ENCODE results near the gene RAB31.

GRCh38 chr18:9905401-9905922 is 197.4 kb downstream of the RAB31 start:
- TF ChIP-seq CTCF (IDR thresholded peaks at IDR 0.05) = no peak
- no peak for TF ChIP-seq KDM1A (IDR thresholded peaks at IDR 0.05; ENCODE audit: low read depth)
- TF ChIP-seq CHD4 (IDR thresholded peaks at IDR 0.05; ENCODE audit: borderline replicate concordance) = no peak

All from A549 (cell line).